Right cardiac atrium (tissue), 5 donors: ENCODE data around the gene POLR2F. TPM values are rescaled to one million over a fixed set of nuclear protein-coding genes. Genes with fewer than 3 reads are reported as not detected.
"Not testable (repeated sequence)": the region's sequence is repeated elsewhere in the genome, so short reads cannot be mapped to it uniquely, and the experiment has no call there.

ENCODE experiments used
- ATAC-seq, 2 donors: fragments of 200-7000 bp; cut with Tn5 transposase; one replicate each; pipeline versions ENCODE4 v1.8.0 to v1.9.1; 2020; ENCODE audit warnings: moderate library complexity in 2 of 2, mild to moderate bottlenecking in 1 of 2
- DNase-seq, 3 donors: peaks; one replicate each; pipeline ENCODE4 v3.0.0-alpha.2; 2020
- H3K27ac ChIP-seq: one replicate; pipeline ENCODE4 v1.5.1; 2013; ENCODE audit warnings: mild to moderate bottlenecking, low read length, control low read depth, moderate library complexity
- H3K27me3 ChIP-seq: one replicate; pipeline ENCODE4 v1.6.1; 2013; ENCODE audit not compliant: control insufficient read depth, insufficient read depth
- H3K4me1 ChIP-seq: one replicate; pipeline ENCODE4 v1.6.1; 2013; ENCODE audit warnings: low read length; ENCODE audit not compliant: control insufficient read depth, insufficient read depth
- H3K4me3 ChIP-seq: one replicate; pipeline ENCODE4 v1.5.1; 2013; ENCODE audit warnings: low read length, control low read depth
- H3K9me3 ChIP-seq: one replicate; pipeline ENCODE4 v1.6.1; 2013; ENCODE audit warnings: low read length; ENCODE audit not compliant: control insufficient read depth
- WGBS: extraction: QIAGEN DNeasy Blood & Tissue Kit; methylation state at CpG from one replicate; pipeline ENCODE4 v1.1.7; 2013; 5-methylcytosine and 5-hydroxymethylcytosine counted together
- intact Hi-C, 4 donors: fragments of 100-400 bp; cut with DNase I; formaldehyde crosslinking; loops; one replicate each; pipeline versions ENCODE4 v1.11.0 to v1.14.0; 2022 to 2023
- polyA plus RNA-seq: library from polyadenylated mRNA; stranded (reverse); fragments of 200-250 nt; gene quantifications from one replicate; pipeline ENCODE4 v1.2.3, GENCODE V29; 2013
- total RNA-seq, 4 donors: library from RNA; stranded (reverse); fragmentation: NEBNext Ultra II Directional; extraction: Animal tissue kit (Norgen Biotek cat#: 25700); gene quantifications; one replicate each; pipeline ENCODE4 v1.2.1, GENCODE V29; 2021
- donor health status: healthy with polysubstance abuse.
- donor health status: DM: no; HTN: yes; CAD: no.
- donor health status: DM: no; HTN: no; CAD: no.
- donor health status: DM: no; HTN: yes; CAD: no; lungs with severe emphysema.
- donor health status: DM: yes; HTN: yes; CAD: no.

Gene POLR2F
- total and polyA plus RNA-seq, 5 donors = 62.1 to 159 (median 80.8) TPM

- DNase-seq (no peak), ATAC-seq (peak in 1 of 2 donors; percentile 46)
- H3K27me3 ChIP-seq = no peaks in the 10 kb centered on the region
- no peaks in the 10 kb centered on the region for H3K4me1 ChIP-seq
- no peak overlapping the region for H3K4me3 ChIP-seq
- H3K27ac ChIP-seq = no peak overlapping the region
- WGBS = 68% methylated on average over 12 of the region's 12 CpGs
- intact Hi-C loops = no loop called here
- H3K9me3 ChIP-seq = no peaks in the 10 kb centered on the region
Measured at GRCh38 chr22:37940698-37941376, 12.7 kb upstream of the POLR2F start.

- DNase-seq (no peak), ATAC-seq (no peak)
- WGBS = 94% methylated on average over 8 of the region's 8 CpGs
- intact Hi-C loops = no loop called here
- Histone ChIP-seq H3K9me3 (no peaks in the 10 kb centered on the region), H3K27ac (no peak overlapping the region), H3K27me3 (no peaks in the 10 kb centered on the region), H3K4me3 (no peak overlapping the region), H3K4me1 (no peaks in the 10 kb centered on the region)
Measured at GRCh38 chr22:37942133-37942532, 11.4 kb upstream of the POLR2F start.

- DNase-seq = no peak
- Histone ChIP-seq H3K4me3 (no peak overlapping the region), H3K27me3 (no peaks in the 10 kb centered on the region), H3K9me3 (no peaks in the 10 kb centered on the region), H3K27ac (no peak overlapping the region), H3K4me1 (no peaks in the 10 kb centered on the region)
- ATAC-seq = no peak
- WGBS = 92% methylated on average over 12 of the region's 12 CpGs
- intact Hi-C loops = no loop called here
Measured at GRCh38 chr22:37943136-37943824, 10.2 kb upstream of the POLR2F start.

GRCh38 chr22:37943825-37944198, 9.7 kb upstream of the POLR2F start:
- Histone ChIP-seq H3K4me1 (no peaks in the 10 kb centered on the region), H3K4me3 (no peak overlapping the region), H3K27me3 (no peaks in the 10 kb centered on the region), H3K27ac (no peak overlapping the region), H3K9me3 (no peaks in the 10 kb centered on the region)
- DNase-seq = no peak
- intact Hi-C loops = no loop called here
- WGBS = 94% methylated on average over 7 of the region's 7 CpGs
- peak in 1 of 2 donors; percentile 17 for ATAC-seq

GRCh38 chr22:37944423-37944822, 9.1 kb upstream of the POLR2F start:
- H3K27ac ChIP-seq, H3K4me3 ChIP-seq, intact Hi-C loops, ATAC-seq, H3K9me3 ChIP-seq, DNase-seq, H3K4me1 ChIP-seq, H3K27me3 ChIP-seq: not testable (repeated sequence)
- 87% methylated on average over 11 of the region's 11 CpGs for WGBS

- H3K4me1 ChIP-seq, DNase-seq, H3K27ac ChIP-seq, H3K9me3 ChIP-seq, ATAC-seq, H3K4me3 ChIP-seq, H3K27me3 ChIP-seq, intact Hi-C loops: not testable (repeated sequence)
- 94% methylated on average over 14 of the region's 14 CpGs for WGBS
Measured at GRCh38 chr22:37947142-37947795, 6.2 kb upstream of the POLR2F start.

- Histone ChIP-seq H3K27me3 (no peaks in the 10 kb centered on the region), H3K9me3 (no peaks in the 10 kb centered on the region), H3K27ac (no peak overlapping the region), H3K4me3 (no peak overlapping the region), H3K4me1 (peaks cover 3% of the 10 kb centered on the region)
- DNase-seq (no peak), ATAC-seq (no peak)
- intact Hi-C loops = loop anchor here in 1 of 4 donors (10.0 kb wide), 1 partner anchor 137 kb away; no protein-coding TSS in a partner anchor
- 53% methylated on average over 8 of the region's 8 CpGs for WGBS
Measured at GRCh38 chr22:37951305-37951704, 2.2 kb upstream of the POLR2F start.

- H3K27me3 ChIP-seq, DNase-seq, H3K9me3 ChIP-seq, H3K4me1 ChIP-seq, H3K27ac ChIP-seq: not testable (repeated sequence)
- ATAC-seq = peak in 1 of 2 donors; percentile 3
- intact Hi-C loops = loop anchor here in 1 of 4 donors (10.0 kb wide), 1 partner anchor 138 kb away; no protein-coding TSS in a partner anchor
- 8% methylated on average over 20 of the region's 20 CpGs for WGBS
- H3K4me3 ChIP-seq = peak overlapping the region; percentile 84
Measured at GRCh38 chr22:37952629-37953028, 870 bp upstream of the POLR2F start.

GRCh38 chr22:37953062-37953436, 450 bp upstream of the POLR2F start:
- 0% methylated on average over 13 of the region's 13 CpGs for WGBS
- peak overlapping the region; percentile 84 for H3K4me3 ChIP-seq
- intact Hi-C loops = loop anchor here in 1 of 4 donors (10.0 kb wide), 1 partner anchor 138 kb away; no protein-coding TSS in a partner anchor
- DNase-seq = no peak
- ATAC-seq = peak; percentile 68 to 70
- H3K27ac ChIP-seq = no peak overlapping the region
- H3K4me1 ChIP-seq = peaks cover 3% of the 10 kb centered on the region
- no peaks in the 10 kb centered on the region for H3K27me3 ChIP-seq
- no peaks in the 10 kb centered on the region for H3K9me3 ChIP-seq

- Histone ChIP-seq H3K4me1 (peaks cover 3% of the 10 kb centered on the region), H3K27me3 (no peaks in the 10 kb centered on the region), H3K27ac (no peak overlapping the region), H3K4me3 (peak overlapping the region; percentile 84), H3K9me3 (no peaks in the 10 kb centered on the region)
- ATAC-seq (no peak), DNase-seq (no peak)
- 61% methylated on average over 4 of the region's 4 CpGs for WGBS
- intact Hi-C loops = loop anchor here in 1 of 4 donors (10.0 kb wide), 1 partner anchor 140 kb away; no protein-coding TSS in a partner anchor
Measured at GRCh38 chr22:37954686-37955085, 1.2 kb downstream of the POLR2F start.
